ENCODE data around the gene MCF2L2. TPM values are rescaled to one million over a fixed set of nuclear protein-coding genes. Genes with fewer than 3 reads are reported as not detected.

MCF2L2 gene
- total and polyA plus RNA-seq, 2 experiments from 2014 or later, result 6.7 to 14.6 TPM

- TF ChIP-seq ZNF462 (CRISPR knock-in tag; IDR thresholded peaks at IDR 0.05), result no peak
- TF ChIP-seq NANOG (IDR thresholded peaks at IDR 0.05; ENCODE audit: borderline replicate concordance), result no peak
- no peak for TF ChIP-seq CREB1 (CRISPR knock-in tag; IDR thresholded peaks at IDR 0.05; ENCODE audit: low read depth)
- TF ChIP-seq STAT1 (IDR thresholded peaks at IDR 0.05; ENCODE audit: unreplicated experiment), result no peak
- no peak for TF ChIP-seq EZH2phosphoT487 (IDR thresholded peaks at IDR 0.05; ENCODE audit: unreplicated experiment)
- TF ChIP-seq ZNF331 (CRISPR knock-in tag; IDR thresholded peaks at IDR 0.05; ENCODE audit: low read depth), result no peak
- TF ChIP-seq POLR2AphosphoS5 (IDR thresholded peaks at IDR 0.05; ENCODE audit: low read depth), result no peak
- TF ChIP-seq REST (IDR thresholded peaks at IDR 0.05; ENCODE audit: unreplicated experiment), result no peak
- no peak for TF ChIP-seq ZNF114 (CRISPR knock-in tag; IDR thresholded peaks at IDR 0.05)
- TF ChIP-seq JUNB (IDR thresholded peaks at IDR 0.05; ENCODE audit: unreplicated experiment), result no peak
Measured at GRCh38 chr3:183227586-183227985, 200.8 kb downstream of the MCF2L2 start (continued).

All from GM23338 (cell line).